BE2C (cell line): Measurements from ENCODE around the gene SYT1.

Experiments used
- DNase-seq: peaks from one replicate; pipeline ENCODE4 v3.0.0-alpha.2; 2020
- H3K27me3 ChIP-seq: fragments of 250-450 bp; sonication (Bioruptor Pico); 2 replicates; pipeline ENCODE4 v1.5.1; 2020; ENCODE audit warnings: mild to moderate bottlenecking
- H3K36me3 ChIP-seq: fragments of 250-450 bp; sonication (Bioruptor Pico); 2 replicates; pipeline ENCODE4 v1.5.1; 2020; ENCODE audit warnings: mild to moderate bottlenecking
- H3K4me1 ChIP-seq: fragments of 250-450 bp; sonication (Bioruptor Pico); 2 replicates; pipeline ENCODE4 v1.5.1; 2020
- H3K4me3 ChIP-seq: 2 replicates; pipeline ENCODE4 v1.5.1; 2011; ENCODE audit warnings: low read depth, low read length
- H3K9me3 ChIP-seq: fragments of 250-450 bp; sonication (Bioruptor Pico); 2 replicates; pipeline ENCODE4 v1.5.1; 2020
- CTCF ChIP-seq: IDR thresholded peaks from 2 replicates; pipeline ENCODE4 v1.5.1; 2012; ENCODE audit warnings: mild to moderate bottlenecking, low read depth, low read length

The SYT1 gene

GRCh38 chr12:79151956-79152355 is 287.4 kb downstream of the SYT1 start:
- H3K27me3 ChIP-seq: no peaks in the 10 kb centered on the region
- H3K36me3 ChIP-seq: no peaks in the 10 kb centered on the region; the same call in none of the 2 replicates
- DNase-seq: no peak

GRCh38 chr12:79155683-79156082 is 291.1 kb downstream of the SYT1 start:
- H3K4me1 ChIP-seq: peaks cover under 1% of the 10 kb centered on the region; the same call in 1 of the 2 replicates
- DNase-seq: no peak

More at GRCh38 chr12:79151956-79152355, 287.4 kb downstream of the SYT1 start:
- H3K4me1 ChIP-seq: peaks cover 4% of the 10 kb centered on the region; the same call in 1 of the 2 replicates
- H3K4me3 ChIP-seq: no peak overlapping the region
- H3K9me3 ChIP-seq: no peaks in the 10 kb centered on the region
- TF ChIP-seq CTCF: no peak

GRCh38 chr12:79156846-79157463 is 292.4 kb downstream of the SYT1 start:
- TF ChIP-seq CTCF: no peak

More at GRCh38 chr12:79155683-79156082, 291.1 kb downstream of the SYT1 start:
- H3K9me3 ChIP-seq: no peaks in the 10 kb centered on the region
- no peak overlapping the region for H3K4me3 ChIP-seq
- H3K36me3 ChIP-seq: no peaks in the 10 kb centered on the region; the same call in 1 of the 2 replicates
- TF ChIP-seq CTCF: no peak
- H3K27me3 ChIP-seq: no peaks in the 10 kb centered on the region

GRCh38 chr12:79161249-79161934 is 296.8 kb downstream of the SYT1 start:
- Histone ChIP-seq H3K9me3 (no peaks in the 10 kb centered on the region), H3K27me3 (no peaks in the 10 kb centered on the region), H3K4me3 (no peak overlapping the region), H3K36me3 (peaks cover 5% of the 10 kb centered on the region), H3K4me1 (no peaks in the 10 kb centered on the region; the same call in 1 of the 2 replicates)
- no peak for DNase-seq
- no peak for TF ChIP-seq CTCF

More at GRCh38 chr12:79156846-79157463, 292.4 kb downstream of the SYT1 start:
- no peaks in the 10 kb centered on the region; the same call in 1 of the 2 replicates for H3K36me3 ChIP-seq
- H3K4me1 ChIP-seq: no peaks in the 10 kb centered on the region
- DNase-seq: no peak
- no peaks in the 10 kb centered on the region for H3K9me3 ChIP-seq
- no peaks in the 10 kb centered on the region for H3K27me3 ChIP-seq
- H3K4me3 ChIP-seq: no peak overlapping the region

- H3K4me3 ChIP-seq: no peak overlapping the region
- no peaks in the 10 kb centered on the region; the same call in 1 of the 2 replicates for H3K4me1 ChIP-seq
- no peaks in the 10 kb centered on the region for H3K9me3 ChIP-seq
- TF ChIP-seq CTCF: no peak
- peaks cover 5% of the 10 kb centered on the region for H3K36me3 ChIP-seq
- H3K27me3 ChIP-seq: no peaks in the 10 kb centered on the region
- DNase-seq: no peak
Measured at GRCh38 chr12:79162147-79162772, 297.7 kb downstream of the SYT1 start.
